IMR-90 (cell line): ENCODE data around the gene ENTREP3. TPM values are rescaled to one million over a fixed set of nuclear protein-coding genes. Genes with fewer than 3 reads are reported as not detected.
A peak's percentile ranks its signal among the peaks of the same experiment; 100 is the strongest.
"Not testable (repeated sequence)": the region's sequence is repeated elsewhere in the genome, so short reads cannot be mapped to it uniquely, and the experiment has no call there.

ENCODE experiments used
- ATAC-seq: fragments of 200-7000 bp; cut with Tn5 transposase; 2 replicates; pipeline ENCODE4 v1.9.1; 2020; ENCODE audit warnings: low read depth, mild to moderate bottlenecking, moderate library complexity
- BruUV-seq: library from RNA; stranded (reverse); fragments of 400-500 nt; replicated peaks from 2 replicates; lab custom pipeline; 2021; lab: Mats Ljungman, UMichigan
- CTCF ChIA-PET: fragments of 300-600 bp; formaldehyde crosslinking; extraction: SDS; loops from one replicate; lab custom pipeline; 2021; ENCODE audit warnings: antibody characterized with exemption; lab: Yijun Ruan, JAX
- POLR2A ChIA-PET: fragments of 300-600 bp; sonication (Branson Sonifier 250); formaldehyde crosslinking; loops from one replicate; lab custom pipeline; 2022; ENCODE audit warnings: antibody characterized with exemption; ENCODE audit not compliant: unreplicated experiment; lab: Charles Lee
- DNase-seq: peaks from one replicate; pipeline ENCODE4 v3.0.0; 2013
- H2AFZ ChIP-seq: replicated peaks from 2 replicates; pipeline ENCODE3; 2013; ENCODE audit warnings: low read length, mild to moderate bottlenecking; ENCODE audit not compliant: poor library complexity
- H2AK5ac ChIP-seq: 2 replicates; pipeline ENCODE4 v1.6.1; 2013; ENCODE audit warnings: low read depth, low read length, inconsistent platforms
- H2AK9ac ChIP-seq: replicated peaks from 2 replicates; pipeline ENCODE3; 2013; ENCODE audit warnings: mild to moderate bottlenecking, low read depth, low read length, moderate library complexity; ENCODE audit not compliant: poor library complexity
- H2BK120ac ChIP-seq: 2 replicates; pipeline ENCODE4 v1.6.1; 2013; ENCODE audit warnings: low read depth, low read length, inconsistent platforms
- H2BK15ac ChIP-seq: 3 replicates; pipeline ENCODE4 v1.6.1; 2013; ENCODE audit warnings: low read depth, low read length, inconsistent platforms
- H2BK20ac ChIP-seq: 2 replicates; pipeline ENCODE4 v1.6.1; 2013; ENCODE audit warnings: low read depth, mild to moderate bottlenecking, inconsistent platforms, low read length, moderate library complexity
- H2BK5ac ChIP-seq: 2 replicates; pipeline ENCODE4 v1.6.1; 2013; ENCODE audit warnings: mild to moderate bottlenecking, low read depth, low read length, inconsistent platforms; ENCODE audit not compliant: poor library complexity, severe bottlenecking
- H3K14ac ChIP-seq: replicated peaks from 2 replicates; pipeline ENCODE4 v1.6.1; 2013; ENCODE audit warnings: low read depth, low read length, inconsistent platforms
- H3K18ac ChIP-seq: 2 replicates; pipeline ENCODE4 v1.6.1; 2013; ENCODE audit warnings: low read depth, low read length, control low read depth
- H3K23ac ChIP-seq: 2 replicates; pipeline ENCODE4 v1.6.1; 2013; ENCODE audit warnings: low read depth, low read length, inconsistent platforms
- H3K27ac ChIP-seq: 2 replicates; pipeline ENCODE4 v1.5.1; 2013; ENCODE audit warnings: mild to moderate bottlenecking, control low read depth, low read length; ENCODE audit not compliant: insufficient read depth
- H3K27me3 ChIP-seq: 2 replicates; pipeline ENCODE4 v1.6.1; 2013; ENCODE audit warnings: low read length; ENCODE audit not compliant: control insufficient read depth, insufficient read depth
- H3K36me3 ChIP-seq: 2 replicates; pipeline ENCODE4 v1.6.1; 2013; ENCODE audit warnings: low read length, mixed read lengths; ENCODE audit not compliant: control insufficient read depth, insufficient read depth
- H3K4ac ChIP-seq: 2 replicates; pipeline ENCODE4 v1.6.1; 2013; ENCODE audit warnings: low read depth, low read length, inconsistent platforms
- H3K4me1 ChIP-seq: 2 replicates; pipeline ENCODE4 v1.6.1; 2013; ENCODE audit warnings: low read length, mixed read lengths; ENCODE audit not compliant: control insufficient read depth, insufficient read depth
- H3K4me2 ChIP-seq: 2 replicates; pipeline ENCODE4 v1.6.1; 2013; ENCODE audit warnings: low read depth, mild to moderate bottlenecking, control low read depth, low read length, moderate library complexity
- H3K4me3 ChIP-seq: 2 replicates; pipeline ENCODE4 v1.5.1; 2013; ENCODE audit warnings: low read depth, mild to moderate bottlenecking, control low read depth, low read length, moderate library complexity; ENCODE audit not compliant: insufficient read depth
- H3K56ac ChIP-seq: 2 replicates; pipeline ENCODE4 v1.6.1; 2013; ENCODE audit warnings: low read length, inconsistent platforms; ENCODE audit not compliant: insufficient read depth; ENCODE audit errors: extremely low read depth
- H3K79me1 ChIP-seq, 2 experiments: 2 replicates each; pipeline ENCODE4 v1.6.1; 2013; ENCODE audit warnings: low read length in 2 of 2, inconsistent platforms in 1 of 2, low read depth in 1 of 2
- H3K9ac ChIP-seq: 2 replicates; pipeline ENCODE4 v1.6.1; 2013; ENCODE audit warnings: low read depth, low read length, control low read depth
- H3K9me1 ChIP-seq: 2 replicates; pipeline ENCODE4 v1.6.1; 2013; ENCODE audit warnings: low read length, inconsistent platforms; ENCODE audit not compliant: insufficient read depth
- H3K9me3 ChIP-seq: 2 replicates; pipeline ENCODE4 v1.6.1; 2013; ENCODE audit warnings: low read length; ENCODE audit not compliant: control insufficient read depth, insufficient read depth
- H4K20me1 ChIP-seq: 2 replicates; pipeline ENCODE4 v1.6.1; 2013; ENCODE audit warnings: low read length, inconsistent platforms; ENCODE audit not compliant: insufficient read depth
- H4K5ac ChIP-seq: 2 replicates; pipeline ENCODE4 v1.6.1; 2013; ENCODE audit warnings: mild to moderate bottlenecking, low read depth, low read length, control low read depth
- H4K8ac ChIP-seq, 2 experiments: 2 replicates each; pipeline ENCODE4 v1.6.1; 2013; ENCODE audit warnings: low read depth in 2 of 2, low read length in 2 of 2, control low read depth in 1 of 2, inconsistent platforms in 1 of 2
- H4K91ac ChIP-seq: 2 replicates; pipeline ENCODE4 v1.6.1; 2013; ENCODE audit warnings: low read depth, low read length, inconsistent platforms; ENCODE audit not compliant: insufficient read depth
- WGBS, 2 experiments: methylation state at CpG; one replicate each; pipeline versions ENCODE4 v1.1.5 to v1.1.7; 2013; ENCODE audit warnings: missing lambda C conversion rate in 2 of 2; ENCODE audit not compliant: insufficient read length in 1 of 2; ENCODE audit errors: extremely low coverage in 2 of 2; 5-methylcytosine and 5-hydroxymethylcytosine counted together
- dilution Hi-C: fragments of 300-500 bp; cut with HindIII; formaldehyde crosslinking; loops from one replicate; pipeline ENCODE4 v1.14.3; 2018; ENCODE audit warnings: low sequenced_read_pairs; ENCODE audit not compliant: unreplicated experiment
- in situ Hi-C: fragments of 300-500 bp; cut with MboI; formaldehyde crosslinking; loops from 3 replicates; pipeline ENCODE4 v1.14.3; 2019; ENCODE audit warnings: low sequenced_read_pairs, inconsistent platforms, mixed read lengths
- intact Hi-C: fragments of 100-400 bp; cut with micrococcal nuclease; formaldehyde crosslinking; loops from 2 replicates; pipeline ENCODE4 v1.10.0; 2022
- polyA plus RNA-seq, 3 experiments: library from polyadenylated mRNA; depleted of rRNA; stranded (reverse); fragments of >200 nt; gene quantifications; 2 replicates each; pipeline ENCODE4 v1.2.3, GENCODE V29; 2012; ENCODE audit warnings: low replicate concordance in 1 of 3
- total RNA-seq: library from RNA; depleted of rRNA; stranded (reverse); fragments of >200 nt; gene quantifications from 2 replicates; pipeline ENCODE4 v1.2.3, GENCODE V29; 2012

The ENTREP3 gene
- total and polyA plus RNA-seq, 2 of the 4 experiments (the other 2 are of a cell fraction), result 1.4 to 23.8 TPM

DNA sequence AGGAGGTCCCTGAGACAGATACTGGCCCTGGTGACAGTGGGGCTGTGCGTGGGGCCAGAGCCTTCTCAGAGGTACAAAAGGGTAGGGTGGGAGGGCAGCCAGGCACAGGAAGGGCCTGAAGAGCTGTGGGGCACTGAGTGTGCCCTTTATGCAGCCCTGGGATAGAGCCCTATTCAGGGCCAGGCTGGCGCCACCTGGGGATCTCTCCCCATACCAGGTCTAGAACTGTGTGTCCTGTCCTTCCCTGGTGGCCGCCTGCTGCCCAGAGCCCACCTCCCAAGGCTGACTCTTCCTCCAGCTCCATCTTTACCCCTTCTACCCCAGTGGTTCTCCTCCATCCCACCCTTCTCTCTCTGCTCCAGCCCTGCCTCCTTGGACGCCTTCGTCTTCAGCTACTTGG lies 21.8 kb downstream of the ENTREP3 start:
- dilution Hi-C loops, intact Hi-C loops: not testable (repeated sequence)
- 100% methylated on average over 1 of the region's 5 CpGs; no CpG with 5 or more reads in 1 of the 2 experiments for WGBS, 2 experiments

DNA sequence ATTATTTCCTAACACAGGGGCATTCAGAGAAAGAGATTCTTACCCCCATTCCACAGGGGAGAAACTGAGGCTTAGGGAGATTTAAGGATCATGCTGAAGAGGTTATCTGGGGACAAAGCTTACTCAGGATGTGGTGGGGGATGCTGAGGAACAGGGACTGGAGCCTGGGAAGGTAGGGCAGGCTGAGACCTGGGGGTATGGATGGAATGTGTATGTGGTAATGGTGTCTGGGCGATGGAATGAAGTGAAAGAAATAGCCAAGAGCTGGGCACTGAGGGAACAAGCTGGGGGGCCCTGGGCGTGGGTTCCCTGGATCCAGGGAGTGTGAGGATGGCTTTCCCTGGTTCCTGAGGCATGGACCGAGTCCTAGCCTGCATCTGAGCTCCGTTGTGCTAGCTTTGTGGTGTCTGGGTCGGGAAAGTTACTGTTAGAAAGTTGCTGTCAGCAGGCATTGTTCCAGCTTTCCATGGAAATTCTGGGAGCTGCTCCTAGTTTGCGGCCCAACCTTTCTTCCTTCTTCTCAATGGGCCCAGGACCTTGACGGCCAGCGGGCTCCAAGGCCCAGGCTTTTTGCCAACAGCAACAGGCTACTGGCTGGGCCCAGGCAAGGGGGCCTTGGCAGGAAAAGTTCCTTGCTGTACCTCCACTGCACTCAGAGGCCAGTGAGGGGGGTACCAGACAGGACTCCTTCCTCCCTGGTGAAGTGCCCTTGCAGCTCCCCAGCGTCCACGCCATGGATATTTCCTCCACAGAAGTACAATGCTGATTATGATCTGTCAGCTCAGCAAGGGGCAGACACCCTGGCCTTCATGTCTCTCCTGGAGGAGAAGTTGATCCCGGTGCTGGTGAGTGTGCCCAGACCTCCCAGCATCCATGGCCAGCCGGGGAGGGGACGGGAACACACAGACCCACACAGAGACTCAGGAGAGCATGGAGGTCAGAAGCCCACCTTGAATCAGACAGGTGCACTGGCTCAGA lies 23.0 kb downstream of the ENTREP3 start:
- intact Hi-C loops, H2BK15ac ChIP-seq, H3K56ac ChIP-seq, H3K9me3 ChIP-seq, BruUV-seq, H4K20me1 ChIP-seq, H2AK9ac ChIP-seq, CTCF ChIA-PET, H3K4me1 ChIP-seq, H3K4me3 ChIP-seq, H3K27me3 ChIP-seq, in situ Hi-C loops, ATAC-seq, H3K79me1 ChIP-seq, POLR2A ChIA-PET, H2AFZ ChIP-seq, H3K9me1 ChIP-seq, H3K4me2 ChIP-seq, dilution Hi-C loops: not testable (repeated sequence)
- peak; percentile 23 for DNase-seq
- H3K18ac ChIP-seq, result peak overlapping the region; percentile 87
- H3K36me3 ChIP-seq, result peaks cover 16% of the 10 kb centered on the region
- H2BK120ac ChIP-seq, result 0 out of 2 replicates have a peak overlapping the region, but pooled peaks have one; percentile 34
- peak overlapping the region; percentile 43; the same call in 1 of the 2 replicates for H3K27ac ChIP-seq
- H4K5ac ChIP-seq, result peak overlapping the region; percentile 78
- H2AK5ac ChIP-seq, result peak overlapping the region; percentile 67; the same call in 1 of the 2 replicates
- peak overlapping the region; percentile 50 for H3K4ac ChIP-seq
- peak overlapping the region; percentile 17 for H2BK5ac ChIP-seq
- peak overlapping the region; percentile 7; the same call in 1 of the 2 replicates for H3K14ac ChIP-seq
- 0 out of 2 replicates have a peak overlapping the region, but pooled peaks have one; percentile 14 for H2BK20ac ChIP-seq
- H3K9ac ChIP-seq, result peak overlapping the region; percentile 41; the same call in 1 of the 2 replicates
- peak overlapping the region; percentile 85; the same call in 1 of the 2 replicates for H3K23ac ChIP-seq
- H4K91ac ChIP-seq, result peak overlapping the region; percentile 38
- peak overlapping the region; percentile 63 to 72; a peak in 2 of 4 replicates for H4K8ac ChIP-seq
- no CpG with 5 or more reads among the region's 13 CpGs for WGBS, 2 experiments

More for the DNA sequence above, 21.8 kb downstream of the ENTREP3 start:
- H4K20me1 ChIP-seq, H4K91ac ChIP-seq, H3K18ac ChIP-seq, H3K9me1 ChIP-seq, H2BK120ac ChIP-seq, H2AFZ ChIP-seq, in situ Hi-C loops, BruUV-seq, H3K27me3 ChIP-seq, H3K23ac ChIP-seq, H3K14ac ChIP-seq, H3K4me1 ChIP-seq, H2BK20ac ChIP-seq, DNase-seq, H3K56ac ChIP-seq, H3K9me3 ChIP-seq, H2BK15ac ChIP-seq, H2AK9ac ChIP-seq, CTCF ChIA-PET, H2BK5ac ChIP-seq, H3K4ac ChIP-seq, H3K79me1 ChIP-seq, H3K4me3 ChIP-seq, ATAC-seq, POLR2A ChIA-PET, H4K8ac ChIP-seq, H3K4me2 ChIP-seq, H2AK5ac ChIP-seq, H3K9ac ChIP-seq, H3K27ac ChIP-seq, H4K5ac ChIP-seq: not testable (repeated sequence)
- H3K36me3 ChIP-seq, result peaks cover 20% of the 10 kb centered on the region
